GM06990 (cell line): Measurements from ENCODE around the gene CNGA4.

Experiments used
- DNase-seq: peaks from one replicate; pipeline ENCODE4 v3.0.0-alpha.2; 2011; ENCODE audit not compliant: insufficient read length; ENCODE audit errors: extremely low read depth
- H3K27me3 ChIP-seq: replicated peaks from 2 replicates; pipeline ENCODE4 v1.6.0; 2011; ENCODE audit warnings: low read length; ENCODE audit not compliant: control insufficient read depth, insufficient read depth
- H3K36me3 ChIP-seq: 2 replicates; pipeline ENCODE4 v1.5.1; 2011; ENCODE audit warnings: low read length; ENCODE audit not compliant: control insufficient read depth, insufficient read depth
- H3K4me3 ChIP-seq: replicated peaks from 2 replicates; pipeline ENCODE4 v1.5.1; 2011; ENCODE audit warnings: low read depth, mild to moderate bottlenecking, control low read depth, low read length
- TF ChIP-seq, protein P1 (sequence below): IDR thresholded peaks from 2 replicates; pipeline ENCODE4 v1.5.1; 2011; ENCODE audit warnings: low read length, control low read depth, mild to moderate bottlenecking, inconsistent platforms; ENCODE audit not compliant: insufficient read depth, poor library complexity, severe bottlenecking

The CNGA4 gene

DNA sequence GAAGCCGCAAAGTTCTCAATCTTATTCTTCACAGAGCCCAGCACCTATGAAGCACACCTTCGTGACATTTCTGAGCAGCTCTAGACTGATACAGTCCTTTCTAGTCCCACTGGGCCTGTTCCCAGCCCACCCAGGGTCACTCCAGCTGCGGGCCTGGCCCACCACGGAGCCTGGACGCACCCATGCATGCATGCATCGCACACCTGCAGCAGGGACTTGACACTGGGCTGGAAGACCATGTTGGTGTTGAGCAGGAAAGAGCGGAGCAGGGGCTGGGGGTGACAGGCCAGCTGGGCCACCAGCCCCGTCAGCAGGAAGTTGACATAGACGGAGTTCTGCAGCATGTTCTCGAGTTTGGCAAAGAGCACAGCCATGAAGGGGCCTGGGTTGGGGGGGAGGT is 24.4 kb upstream of the CNGA4 start:
- Histone ChIP-seq H3K4me3 (no peak overlapping the region), H3K27me3 (no peaks in the 10 kb centered on the region), H3K36me3 (peaks cover 24% of the 10 kb centered on the region)
- TF ChIP-seq, protein P1, sequence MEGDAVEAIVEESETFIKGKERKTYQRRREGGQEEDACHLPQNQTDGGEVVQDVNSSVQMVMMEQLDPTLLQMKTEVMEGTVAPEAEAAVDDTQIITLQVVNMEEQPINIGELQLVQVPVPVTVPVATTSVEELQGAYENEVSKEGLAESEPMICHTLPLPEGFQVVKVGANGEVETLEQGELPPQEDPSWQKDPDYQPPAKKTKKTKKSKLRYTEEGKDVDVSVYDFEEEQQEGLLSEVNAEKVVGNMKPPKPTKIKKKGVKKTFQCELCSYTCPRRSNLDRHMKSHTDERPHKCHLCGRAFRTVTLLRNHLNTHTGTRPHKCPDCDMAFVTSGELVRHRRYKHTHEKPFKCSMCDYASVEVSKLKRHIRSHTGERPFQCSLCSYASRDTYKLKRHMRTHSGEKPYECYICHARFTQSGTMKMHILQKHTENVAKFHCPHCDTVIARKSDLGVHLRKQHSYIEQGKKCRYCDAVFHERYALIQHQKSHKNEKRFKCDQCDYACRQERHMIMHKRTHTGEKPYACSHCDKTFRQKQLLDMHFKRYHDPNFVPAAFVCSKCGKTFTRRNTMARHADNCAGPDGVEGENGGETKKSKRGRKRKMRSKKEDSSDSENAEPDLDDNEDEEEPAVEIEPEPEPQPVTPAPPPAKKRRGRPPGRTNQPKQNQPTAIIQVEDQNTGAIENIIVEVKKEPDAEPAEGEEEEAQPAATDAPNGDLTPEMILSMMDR, result no peak
- no peak for DNase-seq

DNA sequence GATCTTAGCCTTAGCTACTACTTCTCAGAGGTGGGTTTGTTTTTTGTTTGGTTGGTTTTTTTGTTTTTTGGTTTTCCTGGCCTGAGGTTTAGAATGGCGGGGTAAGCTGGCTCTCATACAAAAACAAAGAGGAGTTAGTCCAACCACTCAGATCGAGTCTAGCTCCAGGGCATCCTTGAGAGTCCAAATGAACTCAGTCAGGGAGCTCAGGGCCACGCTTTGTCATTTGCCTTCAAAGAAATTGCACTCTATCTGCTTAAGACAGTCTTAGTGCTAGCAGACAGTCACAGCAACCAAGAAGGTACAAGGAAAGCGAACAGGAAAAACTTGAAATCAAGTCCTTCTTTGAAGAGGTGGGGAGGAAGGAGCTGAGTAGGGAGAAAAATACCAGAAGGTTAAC is 22.4 kb upstream of the CNGA4 start:
- TF ChIP-seq, protein P1, result no peak
- peaks cover 18% of the 10 kb centered on the region for H3K36me3 ChIP-seq

DNA sequence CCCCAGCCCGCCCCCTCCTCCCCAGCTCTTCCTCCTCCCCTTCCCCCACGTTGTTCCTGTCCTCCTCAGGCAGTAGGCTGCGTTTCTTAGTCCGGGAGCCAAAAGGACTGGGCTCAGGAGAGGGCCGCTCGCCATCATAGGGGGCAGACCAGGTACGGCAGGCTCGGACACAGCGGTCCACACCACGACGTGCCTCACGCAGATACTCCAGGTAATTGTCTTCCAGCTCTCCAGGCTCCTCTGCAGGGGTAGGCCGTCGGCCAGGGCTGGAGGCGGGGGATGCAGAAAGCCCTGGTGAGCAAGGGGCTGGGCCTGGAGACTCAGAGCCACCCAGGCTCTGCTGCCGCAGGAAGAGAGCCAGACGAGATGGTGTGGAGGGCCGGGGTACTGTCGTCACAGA is 21.2 kb upstream of the CNGA4 start:
- Histone ChIP-seq H3K4me3 (no peak overlapping the region), H3K27me3 (no peaks in the 10 kb centered on the region), H3K36me3 (peaks cover 27% of the 10 kb centered on the region)
- no peak for DNase-seq
- TF ChIP-seq, protein P1, result no peak

More for the DNA sequence above, 22.4 kb upstream of the CNGA4 start:
- Histone ChIP-seq H3K27me3 (no peaks in the 10 kb centered on the region), H3K4me3 (no peak overlapping the region)
- no peak for DNase-seq

DNA sequence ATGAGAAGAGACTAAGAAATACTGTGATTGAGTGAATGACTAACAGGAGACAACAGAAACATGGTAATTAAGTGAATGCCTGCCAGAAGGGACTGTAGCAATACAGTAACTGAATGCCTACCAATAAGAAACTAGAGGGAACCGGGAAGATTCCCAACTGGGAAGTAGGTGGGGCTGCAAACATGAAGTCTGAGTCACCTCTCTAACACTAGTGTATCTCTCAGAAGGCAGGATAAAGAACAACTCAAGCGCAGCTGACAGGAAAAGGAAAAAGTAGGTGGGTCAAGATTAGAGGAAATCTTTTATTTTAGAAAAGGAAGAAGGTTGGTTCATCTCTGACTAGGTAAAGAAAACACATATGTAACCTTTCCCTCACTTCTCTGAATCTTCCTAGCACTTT is 19.5 kb upstream of the CNGA4 start:
- H3K4me3 ChIP-seq, result no peak overlapping the region
- H3K36me3 ChIP-seq, result peaks cover 31% of the 10 kb centered on the region
- TF ChIP-seq, protein P1, result no peak
- no peak for DNase-seq
- H3K27me3 ChIP-seq, result no peaks in the 10 kb centered on the region

DNA sequence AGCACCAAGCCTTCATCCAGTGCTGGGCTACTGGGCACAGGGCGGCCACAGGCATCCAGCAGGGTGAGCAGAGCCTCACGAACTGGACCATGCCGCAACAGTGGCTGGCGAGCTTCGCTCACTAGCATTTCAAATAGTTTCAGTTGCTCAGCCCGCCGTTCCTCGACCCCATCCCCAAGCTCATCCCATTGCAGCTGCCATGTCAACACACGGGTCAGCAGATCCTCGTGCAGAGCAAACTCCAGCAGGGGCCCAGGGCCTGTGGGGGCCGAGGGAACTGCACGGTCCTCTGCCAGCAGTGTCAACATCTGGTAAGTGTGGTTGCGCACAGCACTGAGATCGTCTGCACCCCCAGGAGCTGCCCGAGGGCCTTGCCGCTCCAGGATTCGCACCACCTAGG is 15.0 kb upstream of the CNGA4 start:
- DNase-seq, result no peak
- Histone ChIP-seq H3K4me3 (no peak overlapping the region), H3K36me3 (peaks cover 13% of the 10 kb centered on the region), H3K27me3 (no peaks in the 10 kb centered on the region)
- TF ChIP-seq, protein P1, result no peak

DNA sequence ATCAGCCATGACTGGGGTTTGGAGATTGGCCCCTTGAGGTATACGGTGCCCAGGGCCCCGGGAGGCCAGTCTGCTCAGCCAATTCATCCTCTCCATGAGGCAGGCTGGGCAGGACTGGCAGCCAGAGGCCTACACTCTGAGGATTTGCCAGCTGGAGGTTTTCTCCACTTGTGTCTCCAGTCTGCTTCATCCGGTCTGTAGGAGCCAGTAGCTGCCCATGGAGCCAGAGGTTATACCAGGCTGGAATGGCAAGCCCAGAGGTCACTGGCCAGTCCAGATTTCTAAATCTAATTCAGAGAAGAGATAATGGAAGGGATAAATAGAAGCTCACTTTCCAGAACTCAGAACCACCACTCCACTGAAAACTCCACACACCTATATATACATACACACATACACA is 14.5 kb upstream of the CNGA4 start:
- Histone ChIP-seq H3K27me3 (no peaks in the 10 kb centered on the region), H3K4me3 (no peak overlapping the region), H3K36me3 (peaks cover 13% of the 10 kb centered on the region)
- TF ChIP-seq, protein P1, result no peak
- DNase-seq, result no peak
